NCI-H1694 treated with DMSO at 0.1 percent for 48 hours (cell line): ENCODE results near the gene ZNF628.

Experiments used
- DNase-seq: peaks from one replicate; lab custom pipeline; 2025; lab: John Stamatoyannopoulos, UW

Gene ZNF628

GRCh38 chr19:55529636-55530234 is 53.3 kb downstream of the ZNF628 start:
- no peak for DNase-seq

GRCh38 chr19:55530996-55531395 is 54.6 kb downstream of the ZNF628 start:
- DNase-seq, result no peak
